ENCODE measurements around the gene INHA.

Gene INHA

GRCh38 chr2:219540784-219541504 lies 31.2 kb upstream of the INHA start:
- DNase-seq (ENCODE audit: low spot score): no peak

DNA sequence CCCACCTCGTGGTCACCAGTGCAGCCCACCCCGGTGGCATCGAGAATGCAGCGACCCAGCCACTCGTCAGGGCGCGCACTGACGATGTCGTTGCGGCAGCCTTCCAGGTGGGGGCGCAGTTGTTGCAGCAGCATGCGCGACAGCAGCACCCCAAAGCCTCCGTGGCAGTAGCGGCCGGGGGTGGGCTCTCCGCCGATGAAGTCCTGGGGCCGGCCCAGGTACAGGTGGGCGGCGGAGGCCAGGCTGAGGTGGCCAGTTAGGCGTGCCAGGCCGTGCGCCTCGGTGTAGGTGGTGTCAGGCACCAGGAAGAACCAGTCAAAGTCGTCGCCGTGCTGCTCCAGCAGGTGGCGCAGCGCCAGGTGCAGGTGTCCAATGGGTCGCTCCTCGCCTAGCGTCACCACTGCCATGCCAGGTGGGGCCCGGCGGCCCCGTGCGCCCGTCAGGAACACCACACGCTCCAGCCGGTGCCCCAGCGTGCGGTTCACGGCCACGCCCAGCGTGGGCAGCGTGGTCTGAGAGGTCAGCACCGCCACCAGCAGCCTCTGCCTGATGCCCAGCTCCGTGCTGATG lies 30.4 kb upstream of the INHA start:
- DNase-seq (ENCODE audit: low spot score): peak; percentile 78

- peak; percentile 39 for DNase-seq (ENCODE audit: low spot score)
These were observed 29.0 kb upstream of the INHA start for GRCh38 chr2:219542931-219543595.

GRCh38 chr2:219543596-219544358 lies 28.3 kb upstream of the INHA start, which contains the start of the genes CHPF and TMEM198:
Gene CHPF, minus strand, starts transcription at chr2:219543809. Its CDS starts 271 bp downstream, at chr2:219543538.
Gene TMEM198, plus strand, starts transcription at chr2:219544028. Its CDS starts 700 bp downstream, at chr2:219544728.
- peak; percentile 99 for DNase-seq (ENCODE audit: low spot score)

DNA sequence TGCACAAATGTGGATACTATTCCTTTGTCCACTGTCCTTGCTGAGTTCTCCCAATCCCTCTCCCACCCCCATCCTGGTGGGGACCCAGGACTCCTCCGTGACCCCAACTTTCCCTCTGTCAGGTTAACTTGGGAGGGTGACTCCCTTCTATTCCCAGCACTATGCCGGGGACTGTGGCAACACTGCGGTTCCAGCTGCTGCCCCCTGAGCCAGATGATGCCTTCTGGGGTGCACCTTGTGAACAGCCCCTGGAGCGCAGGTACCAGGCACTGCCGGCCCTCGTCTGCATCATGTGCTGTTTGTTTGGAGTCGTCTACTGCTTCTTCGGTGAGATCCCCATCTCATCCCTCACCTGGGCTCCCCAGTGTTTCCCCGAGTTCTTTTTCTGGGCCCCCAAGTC lies 27.5 kb upstream of the INHA start:
- DNase-seq (ENCODE audit: low spot score): no peak

- DNase-seq (ENCODE audit: low spot score): no peak
These were observed 26.7 kb upstream of the INHA start for GRCh38 chr2:219545295-219545942.

GRCh38 chr2:219545943-219546352 lies 26.2 kb upstream of the INHA start:
- DNase-seq (ENCODE audit: low spot score): no peak

DNA sequence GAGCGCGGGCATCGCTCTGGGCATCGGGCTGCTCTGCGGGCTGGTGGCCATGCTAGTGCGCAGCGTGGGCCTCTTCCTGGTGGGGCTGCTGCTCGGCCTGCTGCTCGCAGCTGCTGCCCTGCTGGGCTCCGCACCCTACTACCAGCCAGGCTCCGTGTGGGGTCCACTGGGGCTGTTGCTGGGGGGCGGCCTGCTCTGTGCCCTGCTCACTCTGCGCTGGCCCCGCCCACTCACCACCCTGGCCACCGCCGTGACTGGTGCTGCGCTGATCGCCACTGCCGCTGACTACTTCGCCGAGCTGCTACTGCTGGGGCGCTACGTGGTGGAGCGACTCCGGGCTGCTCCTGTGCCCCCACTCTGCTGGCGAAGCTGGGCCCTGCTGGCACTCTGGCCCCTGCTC lies 24.5 kb upstream of the INHA start:
- no peak for DNase-seq (ENCODE audit: low spot score)

DNA sequence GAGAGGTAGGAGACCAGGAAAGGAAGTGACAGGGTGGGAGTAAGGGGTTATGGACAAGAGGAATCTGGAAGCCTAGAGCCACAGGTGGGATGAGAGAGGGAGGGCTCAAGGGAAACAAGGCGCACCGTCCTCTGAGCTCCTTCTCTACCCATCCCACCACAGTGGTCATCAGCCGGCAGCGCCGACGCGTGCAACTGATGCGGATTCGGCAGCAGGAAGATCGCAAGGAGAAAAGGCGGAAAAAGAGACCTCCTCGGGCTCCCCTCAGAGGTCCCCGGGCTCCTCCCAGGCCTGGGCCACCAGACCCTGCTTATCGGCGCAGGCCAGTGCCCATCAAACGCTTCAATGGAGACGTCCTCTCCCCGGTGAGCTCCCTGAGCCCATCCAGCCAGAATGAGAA lies 23.1 kb upstream of the INHA start:
- DNase-seq (ENCODE audit: low spot score): no peak

DNA sequence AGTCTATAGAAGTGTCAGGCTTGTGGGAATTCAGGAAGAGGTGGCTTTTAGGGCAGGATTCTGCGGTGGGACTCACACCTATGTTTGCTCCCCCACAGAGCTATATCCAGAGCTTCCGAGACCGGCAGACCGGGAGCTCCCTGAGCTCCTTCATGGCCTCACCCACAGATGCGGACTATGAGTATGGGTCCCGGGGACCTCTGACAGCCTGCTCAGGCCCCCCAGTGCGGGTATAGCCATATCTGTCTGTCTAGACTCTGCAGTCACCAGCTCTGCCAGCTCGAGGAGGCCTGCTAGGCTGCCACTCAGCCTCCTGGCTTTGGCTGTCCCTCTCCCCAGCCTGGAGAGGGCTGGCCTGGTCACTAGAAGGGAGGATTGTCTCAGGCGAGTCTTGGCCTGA lies 22.5 kb upstream of the INHA start:
- DNase-seq (ENCODE audit: low spot score): no peak

GRCh38 chr2:219551441-219552381 lies 20.4 kb upstream of the INHA start:
- DNase-seq (ENCODE audit: low spot score): no peak

DNA sequence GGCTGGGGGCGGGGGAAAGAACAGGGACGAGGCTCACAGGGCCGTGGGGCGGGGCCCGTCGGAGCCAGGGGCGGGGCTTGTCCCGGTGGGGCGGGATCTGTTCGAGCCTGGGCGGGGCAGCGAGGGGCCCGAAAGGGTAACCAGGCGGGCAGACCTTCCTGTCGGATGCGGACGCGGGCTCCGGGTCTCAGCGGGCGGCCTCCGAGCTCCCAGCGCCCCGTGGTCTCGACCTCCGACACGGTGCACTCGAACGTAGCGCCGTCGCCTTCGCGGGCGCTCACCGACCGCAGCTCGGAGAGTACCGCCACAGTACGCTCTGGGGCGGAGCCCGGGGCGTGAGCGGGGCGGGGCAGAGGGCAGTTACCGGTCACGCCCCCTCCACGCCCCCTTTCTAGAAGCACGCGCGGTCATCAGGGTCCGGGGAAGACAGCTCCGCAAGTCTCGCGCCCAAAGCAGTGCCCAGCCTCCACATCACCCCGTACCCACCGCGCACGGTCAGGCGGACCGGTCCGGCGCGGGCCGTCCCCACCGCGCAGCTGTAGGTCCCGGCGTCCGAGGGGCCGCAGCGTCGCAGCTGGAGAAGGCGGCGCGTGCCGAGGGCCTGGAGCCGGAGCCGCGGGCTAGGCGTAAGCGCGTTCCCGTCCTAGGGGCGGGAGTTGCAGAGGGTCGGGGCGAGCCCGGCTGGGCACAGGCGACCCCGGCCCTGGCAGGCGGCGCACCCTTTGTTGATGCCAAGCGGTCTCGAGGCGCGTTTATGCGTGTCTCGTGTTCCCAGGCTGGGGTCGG lies 19.5 kb upstream of the INHA start:
- DNase-seq (ENCODE audit: low spot score): peak; percentile 91

GRCh38 chr2:219553168-219553417 lies 19.0 kb upstream of the INHA start:
- DNase-seq (ENCODE audit: low spot score): no peak

GRCh38 chr2:219553463-219553963 lies 18.6 kb upstream of the INHA start:
- DNase-seq (ENCODE audit: low spot score): no peak

DNA sequence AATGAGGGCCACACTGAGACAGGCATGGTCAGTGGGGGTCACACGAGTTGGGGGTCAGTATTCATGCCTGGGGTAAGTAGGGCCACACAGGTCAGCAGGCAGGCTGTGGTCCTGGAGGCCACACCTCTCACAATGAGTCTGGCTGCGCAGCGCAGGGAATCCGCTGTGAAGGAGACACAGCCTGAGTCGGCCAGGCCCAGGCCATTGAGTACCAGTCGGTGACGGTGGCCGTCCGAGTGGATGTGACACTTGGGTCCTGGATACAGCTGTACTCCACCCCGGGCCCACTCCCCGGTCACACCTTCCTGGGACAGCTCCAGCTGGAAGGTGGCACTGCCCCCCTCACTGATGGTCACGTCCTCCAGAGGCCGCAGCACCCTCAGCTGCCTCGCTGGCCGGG lies 17.8 kb upstream of the INHA start:
- no peak for DNase-seq (ENCODE audit: low spot score)

GRCh38 chr2:219555956-219556355 lies 16.2 kb upstream of the INHA start:
- DNase-seq (ENCODE audit: low spot score): no peak

DNA sequence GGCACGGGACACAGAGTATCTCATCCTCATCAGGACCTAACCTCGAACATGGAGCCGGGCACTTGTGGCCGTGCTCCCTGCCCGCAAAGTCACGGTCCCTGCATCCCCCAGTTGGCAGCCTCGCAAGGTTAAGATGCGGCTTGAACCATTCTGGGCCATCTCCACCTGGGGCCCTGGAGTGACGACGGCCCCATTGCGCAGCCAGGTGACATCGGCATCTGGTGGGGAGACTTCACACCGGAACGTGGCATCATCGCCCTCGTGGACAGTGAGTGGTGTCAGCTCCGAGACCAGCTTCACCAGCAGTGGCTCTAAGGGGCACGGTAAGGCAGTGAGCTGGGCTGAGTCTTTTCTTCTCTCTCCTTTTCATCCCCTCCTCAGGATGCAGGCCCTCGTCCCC lies 15.7 kb upstream of the INHA start:
- no peak for DNase-seq (ENCODE audit: low spot score)

DNA sequence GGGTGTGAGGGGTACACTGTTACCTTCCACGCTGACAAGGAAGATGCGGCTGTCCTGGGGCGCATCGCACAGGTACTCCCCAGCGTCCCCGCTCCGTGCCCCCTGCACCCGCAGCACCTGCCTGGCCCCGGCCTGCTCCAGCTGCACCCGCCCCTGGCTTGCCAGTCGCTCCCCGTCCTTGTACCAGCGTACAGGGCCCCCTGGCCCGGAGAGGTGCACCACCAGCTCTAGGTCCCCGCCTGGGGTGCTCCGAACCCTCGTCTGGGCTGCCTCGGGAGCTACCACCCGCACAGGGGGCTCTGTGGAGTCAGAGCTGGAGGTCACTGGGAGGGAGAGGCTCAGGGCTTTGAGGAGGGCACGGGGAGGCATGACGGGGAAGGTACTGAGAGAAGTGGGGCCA lies 14.8 kb upstream of the INHA start:
- DNase-seq (ENCODE audit: low spot score): no peak

GRCh38 chr2:219557791-219558785 lies 14.0 kb upstream of the INHA start:
- no peak for DNase-seq (ENCODE audit: low spot score)
